ENCODE data around the gene RPL39. TPM values are rescaled to one million over a fixed set of nuclear protein-coding genes. Genes with fewer than 3 reads are reported as not detected.
"Not testable (repeated sequence)": the region's sequence is repeated elsewhere in the genome, so short reads cannot be mapped to it uniquely, and the experiment has no call there.

The RPL39 gene
- total RNA-seq, 1 donor from 2014 or later: 1,813 TPM

- Histone ChIP-seq H3K36me3 (no peaks in the 10 kb centered on the region), H3K27ac (no peak overlapping the region), H3K4me3 (no peak overlapping the region), H3K9me3 (no peaks in the 10 kb centered on the region), H3K27me3 (no peaks in the 10 kb centered on the region), H3K4me1 (no peaks in the 10 kb centered on the region)
- TF ChIP-seq, protein P1, sequence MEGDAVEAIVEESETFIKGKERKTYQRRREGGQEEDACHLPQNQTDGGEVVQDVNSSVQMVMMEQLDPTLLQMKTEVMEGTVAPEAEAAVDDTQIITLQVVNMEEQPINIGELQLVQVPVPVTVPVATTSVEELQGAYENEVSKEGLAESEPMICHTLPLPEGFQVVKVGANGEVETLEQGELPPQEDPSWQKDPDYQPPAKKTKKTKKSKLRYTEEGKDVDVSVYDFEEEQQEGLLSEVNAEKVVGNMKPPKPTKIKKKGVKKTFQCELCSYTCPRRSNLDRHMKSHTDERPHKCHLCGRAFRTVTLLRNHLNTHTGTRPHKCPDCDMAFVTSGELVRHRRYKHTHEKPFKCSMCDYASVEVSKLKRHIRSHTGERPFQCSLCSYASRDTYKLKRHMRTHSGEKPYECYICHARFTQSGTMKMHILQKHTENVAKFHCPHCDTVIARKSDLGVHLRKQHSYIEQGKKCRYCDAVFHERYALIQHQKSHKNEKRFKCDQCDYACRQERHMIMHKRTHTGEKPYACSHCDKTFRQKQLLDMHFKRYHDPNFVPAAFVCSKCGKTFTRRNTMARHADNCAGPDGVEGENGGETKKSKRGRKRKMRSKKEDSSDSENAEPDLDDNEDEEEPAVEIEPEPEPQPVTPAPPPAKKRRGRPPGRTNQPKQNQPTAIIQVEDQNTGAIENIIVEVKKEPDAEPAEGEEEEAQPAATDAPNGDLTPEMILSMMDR (IDR thresholded peaks at IDR 0.05): no peak
- no peak for TF ChIP-seq POLR2AphosphoS5 (IDR thresholded peaks at IDR 0.05; ENCODE audit: insufficient read depth in 1 of 2, low read depth in 1 of 2)
- TF ChIP-seq POLR2A (IDR thresholded peaks at IDR 0.05): no peak
- DNase-seq (ENCODE audit: extremely low spot score in 2 of 2): no peak
- intact Hi-C loops (cut with DNase I): no loop called here
These were observed 12.6 kb downstream of the RPL39 start for GRCh38 chrX:119778829-119779228.

- Histone ChIP-seq H3K4me3 (no peak overlapping the region), H3K9me3 (no peaks in the 10 kb centered on the region), H3K27me3 (no peaks in the 10 kb centered on the region), H3K27ac (no peak overlapping the region), H3K4me1 (no peaks in the 10 kb centered on the region), H3K36me3 (no peaks in the 10 kb centered on the region)
- intact Hi-C loops (cut with DNase I): no loop called here
- DNase-seq (ENCODE audit: extremely low spot score in 2 of 2): no peak
- TF ChIP-seq POLR2AphosphoS5 (IDR thresholded peaks at IDR 0.05; ENCODE audit: insufficient read depth in 1 of 2, low read depth in 1 of 2) (no peak), POLR2A (IDR thresholded peaks at IDR 0.05) (no peak)
- TF ChIP-seq, protein P1 (IDR thresholded peaks at IDR 0.05): no peak
These were observed 15.8 kb downstream of the RPL39 start for GRCh38 chrX:119775517-119776238.

GRCh38 chrX:119769388-119769787 lies 22.0 kb downstream of the RPL39 start:
- H3K36me3 ChIP-seq; H3K27ac ChIP-seq; DNase-seq (ENCODE audit: extremely low spot score in 2 of 2); H3K27me3 ChIP-seq; intact Hi-C loops (cut with DNase I); H3K9me3 ChIP-seq; H3K4me3 ChIP-seq; H3K4me1 ChIP-seq: not testable (repeated sequence)

DNA sequence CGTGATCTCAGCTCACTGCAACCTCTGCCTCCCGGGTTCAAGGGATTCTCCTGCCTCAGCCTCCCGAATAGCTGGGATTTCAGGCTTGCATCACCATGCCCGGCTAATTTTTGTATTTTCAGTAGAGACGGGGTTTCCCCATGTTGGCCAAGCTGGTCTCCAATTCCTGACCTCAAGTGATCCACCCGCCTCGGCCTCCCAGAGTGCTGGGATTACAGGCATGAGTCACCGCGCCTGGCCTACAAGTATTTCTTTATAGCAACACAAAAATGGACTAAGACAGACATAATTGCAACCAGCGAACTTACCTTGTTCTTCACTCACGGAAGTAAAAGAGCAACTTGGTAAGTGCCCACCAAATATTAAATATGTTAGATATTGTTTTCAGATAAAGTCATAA lies 23.0 kb downstream of the RPL39 start:
- H3K4me3 ChIP-seq; H3K27me3 ChIP-seq; H3K36me3 ChIP-seq; H3K4me1 ChIP-seq; H3K27ac ChIP-seq; intact Hi-C loops (cut with DNase I); H3K9me3 ChIP-seq; DNase-seq (ENCODE audit: extremely low spot score in 2 of 2): not testable (repeated sequence)

DNA sequence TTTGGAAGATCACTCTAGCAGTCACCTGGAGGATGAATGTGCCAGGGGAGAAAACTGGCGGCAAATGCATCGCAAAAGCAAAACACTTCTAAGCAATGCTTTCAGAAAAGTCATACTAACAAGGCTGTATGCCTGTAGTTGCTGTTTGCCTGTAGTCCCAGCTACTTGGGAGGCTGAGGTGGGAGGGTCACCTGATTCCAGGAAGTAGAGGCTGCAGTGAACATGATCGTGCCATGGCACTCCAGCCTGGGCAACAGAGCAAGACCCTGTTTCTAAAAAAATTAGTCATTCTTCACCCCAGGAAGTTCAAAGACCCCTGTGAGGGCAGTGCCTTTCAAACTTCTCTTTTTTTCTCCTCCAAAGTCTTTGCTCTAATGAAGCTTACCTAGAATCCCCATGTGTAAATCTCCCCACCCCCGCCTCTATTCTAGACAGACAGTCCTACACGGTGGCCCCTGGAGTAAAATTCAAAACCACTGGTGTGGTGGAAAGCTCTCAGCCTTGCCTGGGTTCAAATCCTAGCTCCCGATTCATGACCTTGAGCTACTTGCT lies 27.5 kb downstream of the RPL39 start:
- Histone ChIP-seq H3K4me3 (no peak overlapping the region), H3K27ac (no peak overlapping the region), H3K27me3 (no peaks in the 10 kb centered on the region), H3K4me1 (no peaks in the 10 kb centered on the region), H3K36me3 (no peaks in the 10 kb centered on the region), H3K9me3 (no peaks in the 10 kb centered on the region)
- DNase-seq (ENCODE audit: extremely low spot score in 2 of 2): no peak
- intact Hi-C loops (cut with DNase I): no loop called here
- TF ChIP-seq POLR2A (IDR thresholded peaks at IDR 0.05) (no peak), POLR2AphosphoS5 (IDR thresholded peaks at IDR 0.05; ENCODE audit: insufficient read depth in 1 of 2, low read depth in 1 of 2) (no peak)
- TF ChIP-seq, protein P1 (IDR thresholded peaks at IDR 0.05): no peak

- no peaks in the 10 kb centered on the region for H3K4me1 ChIP-seq
- intact Hi-C loops (cut with DNase I): no loop called here
- H3K36me3 ChIP-seq: no peaks in the 10 kb centered on the region
- H3K27me3 ChIP-seq: no peaks in the 10 kb centered on the region
- no peaks in the 10 kb centered on the region for H3K9me3 ChIP-seq
- no peak for DNase-seq (ENCODE audit: extremely low spot score in 2 of 2)
- TF ChIP-seq POLR2AphosphoS5 (IDR thresholded peaks at IDR 0.05; ENCODE audit: insufficient read depth in 1 of 2, low read depth in 1 of 2): no peak
- TF ChIP-seq, protein P1 (IDR thresholded peaks at IDR 0.05): no peak
- TF ChIP-seq POLR2A (IDR thresholded peaks at IDR 0.05): no peak
- H3K4me3 ChIP-seq: no peak overlapping the region
- no peak overlapping the region for H3K27ac ChIP-seq
These were observed 28.2 kb downstream of the RPL39 start for GRCh38 chrX:119763181-119763580.

All from vagina (tissue), 2 donors.